ENCODE measurements around the gene TERT. TPM values are rescaled to one million over a fixed set of nuclear protein-coding genes. Genes with fewer than 3 reads are reported as not detected.

The TERT gene
- total RNA-seq, 2 experiments from 2014 or later: 156 to 198 TPM

DNA sequence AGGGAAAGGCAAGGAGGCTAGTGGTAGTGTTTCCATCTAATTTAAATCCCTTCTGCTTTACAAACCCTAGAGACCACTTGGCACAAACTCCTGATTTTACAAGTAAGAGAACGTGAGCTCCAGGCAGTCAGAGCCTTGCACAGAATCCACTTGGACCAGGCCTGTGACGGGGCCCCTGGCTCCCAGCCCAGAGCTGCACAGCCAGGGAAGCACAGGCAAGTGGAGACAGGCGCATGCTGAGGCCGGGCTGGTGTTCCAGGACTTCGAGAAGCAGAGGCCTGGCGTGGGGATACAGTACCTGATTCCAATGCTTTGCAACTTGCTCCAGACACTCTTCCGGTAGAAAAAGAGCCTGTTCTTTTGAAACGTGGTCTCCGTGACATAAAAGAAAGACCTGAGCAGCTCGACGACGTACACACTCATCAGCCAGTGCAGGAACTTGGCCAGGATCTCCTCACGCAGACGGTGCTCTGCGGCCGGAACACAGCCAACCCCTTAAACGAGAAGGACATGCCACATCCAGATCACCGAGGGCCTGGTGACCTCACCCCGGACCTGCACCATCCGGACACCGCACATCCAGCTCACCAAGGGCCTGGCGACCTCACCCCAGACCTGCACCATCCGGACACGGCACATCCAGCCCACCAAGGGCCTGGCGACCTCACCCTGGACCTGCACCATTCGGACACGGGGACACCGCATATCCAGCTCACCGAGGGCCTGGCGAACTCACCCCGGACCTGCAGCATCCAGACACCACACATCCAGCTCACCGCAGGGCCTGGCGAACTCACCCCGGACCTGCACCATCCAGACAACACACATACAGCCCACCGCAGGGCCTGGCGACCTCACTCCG, 12.5 kb downstream of the TERT start:
- Histone ChIP-seq H3K9me3 (ENCODE audit: low read length) (no peaks in the 10 kb centered on the region), H3K36me3 (ENCODE audit: insufficient read depth, low read length) (peaks cover 95% of the 10 kb centered on the region), H3K79me2 (ENCODE audit: insufficient read depth, low read depth, low read length) (peaks cover 67% of the 10 kb centered on the region), H2AFZ (ENCODE audit: low read length) (no peak overlapping the region), H3K9me2 (ENCODE audit: insufficient read depth, low read length) (no peaks in the 10 kb centered on the region), H4K20me1 (ENCODE audit: insufficient read depth, low read length) (peaks cover 13% of the 10 kb centered on the region; the same call in 1 of the 2 replicates), H3K4me3 (ENCODE audit: low read depth, low read length, poor library complexity, severe bottlenecking) (no peak overlapping the region), H3K4me2 (ENCODE audit: low read length) (no peak overlapping the region), H3K27ac (ENCODE audit: low read depth, low read length, poor library complexity, severe bottlenecking) (no peak overlapping the region), H3K4me1 (ENCODE audit: insufficient read depth, low read length, poor library complexity, severe bottlenecking) (no peaks in the 10 kb centered on the region)
- no TSS peak for BruUV-seq (replicated peaks)
- intact Hi-C loops (cut with micrococcal nuclease; ENCODE audit: unreplicated experiment): no loop called here
- CTCF ChIA-PET (ENCODE audit: unreplicated experiment): interaction anchor here (0.6 kb wide), 1 partner anchor 167 kb away, joined by 3 read pairs; no protein-coding TSS in a partner anchor
- TF ChIP-seq EZH2phosphoT487 (IDR thresholded peaks at IDR 0.05; ENCODE audit: borderline replicate concordance, low read depth, low read length): no peak
- TF ChIP-seq CTCF (conservative IDR thresholded peaks at IDR 0.05; ENCODE audit: low read length): no peak
- DNase-seq (ENCODE audit: low spot score): no peak
- POLR2A ChIA-PET: interaction anchor here (0.7 to 1.1 kb wide), 2 partner anchors 12 to 28 kb away, joined by 3 read pairs; no protein-coding TSS in a partner anchor

DNA sequence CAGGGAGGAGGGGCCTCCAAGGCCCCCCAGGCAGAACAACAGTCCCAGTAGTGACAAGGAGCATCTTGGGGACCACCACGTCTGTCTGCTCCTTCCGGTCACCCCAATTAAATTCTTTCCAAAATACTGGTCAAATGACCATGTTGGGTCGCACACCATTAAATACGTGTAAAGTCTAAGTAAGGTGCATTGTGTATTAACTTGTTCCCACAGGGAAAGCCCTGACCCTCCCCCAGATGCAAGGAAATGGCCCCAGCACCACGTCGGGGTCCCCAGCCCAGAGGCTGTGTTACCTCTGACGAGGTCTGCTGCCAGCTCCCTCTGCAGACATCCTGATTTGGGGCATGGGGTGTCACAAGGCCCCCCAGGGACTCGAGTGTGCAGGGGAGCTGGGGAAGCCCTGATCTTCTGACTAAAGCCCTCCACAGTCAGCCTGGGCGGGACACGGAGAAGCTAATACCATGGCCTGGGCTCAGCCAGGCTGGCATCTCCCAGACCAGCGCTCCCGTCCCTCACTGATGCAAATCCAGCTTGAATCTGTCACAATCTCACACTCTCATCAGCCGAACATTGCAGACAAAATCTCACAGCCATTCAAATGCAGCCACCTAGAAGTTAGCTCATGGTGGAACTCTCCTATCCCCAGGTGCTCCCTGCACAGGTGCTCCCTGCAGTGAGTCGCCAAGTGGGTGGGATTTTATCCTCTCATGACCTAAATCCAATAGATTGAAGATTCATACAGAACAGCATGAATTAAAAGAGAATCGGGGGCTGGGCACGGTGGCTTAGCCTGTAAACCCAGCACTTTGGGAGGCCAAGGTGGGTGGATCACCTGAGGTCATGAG, 13.6 kb downstream of the TERT start:
- peaks cover 95% of the 10 kb centered on the region for H3K36me3 ChIP-seq (ENCODE audit: insufficient read depth, low read length)
- H4K20me1 ChIP-seq (ENCODE audit: insufficient read depth, low read length): peaks cover 6% of the 10 kb centered on the region; the same call in 1 of the 2 replicates
- H3K4me2 ChIP-seq (ENCODE audit: low read length): no peak overlapping the region
- no peak overlapping the region for H2AFZ ChIP-seq (ENCODE audit: low read length)
- ChIA-PET POLR2A (interaction anchor here (1.1 kb wide), 1 partner anchor 13 kb away, joined by 3 read pairs; no protein-coding TSS in a partner anchor), CTCF (ENCODE audit: unreplicated experiment) (no interaction called here)
- DNase-seq (ENCODE audit: low spot score): no peak
- no peak overlapping the region for H3K4me3 ChIP-seq (ENCODE audit: low read depth, low read length, poor library complexity, severe bottlenecking)
- H3K27ac ChIP-seq (ENCODE audit: low read depth, low read length, poor library complexity, severe bottlenecking): no peak overlapping the region
- peaks cover 61% of the 10 kb centered on the region for H3K79me2 ChIP-seq (ENCODE audit: insufficient read depth, low read depth, low read length)
- no peaks in the 10 kb centered on the region for H3K4me1 ChIP-seq (ENCODE audit: insufficient read depth, low read length, poor library complexity, severe bottlenecking)
- no TSS peak for BruUV-seq (replicated peaks)
- no peak for TF ChIP-seq EZH2phosphoT487 (IDR thresholded peaks at IDR 0.05; ENCODE audit: borderline replicate concordance, low read depth, low read length)
- TF ChIP-seq CTCF (conservative IDR thresholded peaks at IDR 0.05; ENCODE audit: low read length): no peak
- no peaks in the 10 kb centered on the region for H3K9me2 ChIP-seq (ENCODE audit: insufficient read depth, low read length)
- intact Hi-C loops (cut with micrococcal nuclease; ENCODE audit: unreplicated experiment): no loop called here
- H3K9me3 ChIP-seq (ENCODE audit: low read length): no peaks in the 10 kb centered on the region
